ENCODE measurements around the gene SNAP47.

- TF ChIP-seq REST (IDR thresholded peaks at IDR 0.05; ENCODE audit: insufficient read depth in 1 of 2, low read depth in 2 of 2, low read length in 2 of 2) (no peak), TAF1 (IDR thresholded peaks at IDR 0.05; ENCODE audit: borderline replicate concordance, insufficient read depth, low read length) (no peak), POLR2AphosphoS5 (IDR thresholded peaks at IDR 0.05; ENCODE audit: low read depth, low read length) (no peak), SIN3A (IDR thresholded peaks at IDR 0.05; ENCODE audit: borderline replicate concordance, insufficient read depth, low read length) (no peak)
Measured at GRCh38 chr1:227736814-227737432, 1.7 kb downstream of the SNAP47 start.

All from PFSK-1 (cell line).